Lung microvascular endothelial cell (primary cell): Measurements from ENCODE around the gene CAGE1. TPM values are rescaled to one million over a fixed set of nuclear protein-coding genes. Genes with fewer than 3 reads are reported as not detected.
"Not testable (repeated sequence)": the region's sequence is repeated elsewhere in the genome, so short reads cannot be mapped to it uniquely, and the experiment has no call there.

Source experiments
- DNase-seq, 2 donors: peaks; one replicate each; pipeline versions ENCODE4 v3.0.0 to v3.0.0-alpha.2; 2010; ENCODE audit warnings: low read depth in 2 of 2
- total RNA-seq: library from RNA; depleted of rRNA; stranded (reverse); fragments of >200 nt; gene quantifications from 2 replicates; pipeline ENCODE4 v1.2.1, GENCODE V29; 2014

CAGE1 gene
- total RNA-seq, 1 donor from 2014 or later: 0.20 TPM

- DNase-seq: no peak
Observed at GRCh38 chr6:7409740-7410139, 20.2 kb upstream of the CAGE1 start.

DNA sequence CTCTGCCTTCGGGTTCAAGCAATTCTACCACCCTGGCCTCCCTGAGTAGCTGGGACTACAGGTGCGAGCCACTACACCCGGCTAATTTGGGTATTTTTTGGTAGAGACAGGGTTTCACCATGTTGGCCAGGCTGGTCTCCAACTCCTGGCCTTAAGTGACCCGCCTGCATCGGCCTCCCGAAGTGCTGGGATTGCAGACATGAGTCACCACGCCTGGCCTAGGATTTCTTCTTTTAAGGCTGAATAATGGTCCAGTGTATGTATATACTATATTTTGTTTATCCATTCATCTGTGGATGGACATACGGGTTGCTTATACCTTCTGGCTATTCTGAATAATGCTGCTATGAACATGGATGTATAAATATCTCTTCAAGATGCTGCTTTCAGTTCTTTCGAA, 17.2 kb upstream of the CAGE1 start:
- no peak for DNase-seq

GRCh38 chr6:7404546-7404945, 15.0 kb upstream of the CAGE1 start:
- no peak for DNase-seq

- no peak for DNase-seq
Observed at GRCh38 chr6:7402716-7403115, 13.2 kb upstream of the CAGE1 start.

GRCh38 chr6:7401075-7401474, 11.5 kb upstream of the CAGE1 start:
- DNase-seq: no peak

- no peak for DNase-seq
Observed at GRCh38 chr6:7392402-7392801, 2.9 kb upstream of the CAGE1 start.

DNA sequence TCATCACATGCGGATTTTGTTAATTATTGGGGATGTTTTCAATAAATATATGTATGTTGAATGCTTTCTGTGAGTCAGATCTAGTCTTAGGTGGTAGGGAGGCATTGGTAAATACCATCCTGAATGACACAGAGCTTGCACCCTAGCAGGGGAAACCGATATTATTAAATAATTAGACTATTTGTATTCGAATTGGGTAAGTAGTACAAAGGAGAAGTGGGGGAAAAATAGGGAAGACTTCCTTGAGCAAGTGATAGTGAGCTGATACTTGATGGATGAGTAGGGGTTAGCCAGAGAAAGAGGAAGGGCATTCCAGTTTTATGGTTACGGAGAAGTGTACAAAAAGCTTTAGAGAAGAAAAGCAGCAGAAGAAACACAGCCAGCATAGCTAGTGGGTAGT, 1.6 kb upstream of the CAGE1 start:
- no peak for DNase-seq

DNA sequence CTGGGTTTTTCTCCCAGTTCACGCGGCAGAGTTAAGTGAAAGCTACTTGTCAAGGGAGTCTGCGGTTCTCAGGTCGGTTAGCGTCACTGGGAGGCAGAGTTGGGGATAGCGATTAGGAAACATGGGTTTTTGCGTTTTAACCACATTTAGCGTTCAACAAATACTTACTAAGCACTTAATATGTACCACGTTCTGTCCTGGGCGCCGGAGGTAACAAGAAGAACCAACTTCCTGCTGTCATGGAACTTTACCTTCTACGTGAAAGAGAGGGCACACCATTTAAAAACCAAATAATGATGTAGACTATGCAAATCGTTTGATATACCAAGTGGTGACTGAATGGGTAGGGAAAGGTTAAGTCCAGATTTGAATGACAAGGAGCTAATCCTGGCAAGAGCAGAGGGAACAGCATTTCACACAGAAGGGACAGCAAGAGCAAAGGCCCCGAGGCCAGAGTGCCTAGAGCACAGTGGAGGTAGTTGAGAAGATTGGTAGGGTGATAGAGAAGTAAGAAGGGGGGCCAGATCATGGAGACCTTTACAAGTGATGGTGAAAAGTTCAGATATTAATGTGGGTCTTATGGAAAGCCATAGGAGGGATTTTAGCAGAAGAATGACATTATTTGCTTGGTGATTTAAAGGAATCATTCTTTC, 810 bp upstream of the CAGE1 start:
- DNase-seq: no peak

DNA sequence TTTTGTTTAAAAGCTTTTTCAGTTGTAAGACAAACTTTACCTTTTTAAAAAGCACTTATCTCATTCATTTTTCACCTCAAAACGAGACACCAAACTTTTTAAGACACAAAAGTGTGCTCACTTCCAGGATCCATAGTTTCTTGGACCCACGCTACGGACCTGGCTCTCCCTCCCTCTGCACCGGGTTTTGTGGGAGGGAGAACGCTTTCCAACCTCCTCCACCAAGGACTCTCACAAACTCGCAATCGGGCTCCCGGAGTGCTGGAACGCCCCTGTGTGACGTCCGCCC, 436 bp downstream of the CAGE1 start:
- no peak for DNase-seq

DNA sequence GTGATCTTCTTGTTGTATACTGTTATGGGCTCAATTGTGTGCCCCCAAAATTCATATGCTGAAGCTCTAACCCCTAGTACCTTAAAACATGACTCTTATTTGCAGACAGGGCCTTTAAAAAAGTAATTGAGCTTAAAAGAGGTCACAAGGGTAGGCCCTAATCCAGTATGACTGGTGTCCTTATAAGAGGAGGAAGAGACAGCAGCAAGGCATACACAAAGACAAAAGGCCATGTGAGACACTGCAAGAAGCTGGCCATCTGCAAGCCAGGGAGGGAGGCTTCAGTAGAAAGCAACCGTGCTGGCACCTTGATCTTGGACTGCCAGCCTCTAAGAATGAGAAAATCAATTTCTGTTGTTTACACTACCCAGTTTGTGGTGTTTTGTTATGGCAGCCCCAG, 8.4 kb downstream of the CAGE1 start:
- no peak for DNase-seq

DNA sequence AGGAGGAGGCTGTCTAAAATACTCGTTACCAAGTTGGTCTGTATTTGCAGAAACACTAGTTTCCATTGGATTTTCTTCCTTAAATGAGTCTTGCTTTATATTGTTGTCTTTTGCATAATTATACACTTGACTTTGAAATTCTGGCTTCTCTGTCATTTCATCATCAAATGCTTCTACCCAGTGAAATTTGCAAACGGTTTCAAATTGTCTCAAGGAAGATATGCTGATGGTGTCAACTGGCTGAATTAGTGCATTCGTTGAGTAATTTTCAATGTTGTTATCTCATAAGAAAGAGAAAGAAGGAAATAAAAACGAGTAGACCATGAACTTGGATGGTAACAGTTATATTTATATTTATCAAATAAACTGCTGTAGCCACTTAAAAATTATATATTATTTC, 10.8 kb downstream of the CAGE1 start:
- DNase-seq: no peak

DNA sequence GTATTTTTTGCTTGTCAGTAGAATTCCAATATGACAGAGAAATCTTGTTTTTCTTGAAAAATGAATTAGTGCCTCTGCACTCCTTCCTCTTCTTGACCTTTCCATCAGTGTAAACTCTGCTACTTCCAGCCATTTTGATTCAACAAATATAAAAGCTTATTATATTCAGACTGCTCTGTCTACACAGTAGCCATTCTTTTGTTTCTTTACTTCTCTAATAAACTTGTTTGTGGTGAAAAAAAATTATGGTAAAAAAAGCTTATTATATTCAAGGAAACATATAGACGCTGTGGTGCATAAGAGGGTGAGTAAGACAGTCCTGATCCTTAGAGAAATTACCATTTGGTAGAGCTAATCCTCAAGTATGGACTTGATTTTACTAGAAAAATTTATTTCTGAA, 11.6 kb downstream of the CAGE1 start:
- no peak for DNase-seq

GRCh38 chr6:7373739-7374138, 15.8 kb downstream of the CAGE1 start:
- peak in 1 of 2 donors; percentile 17 for DNase-seq

- no peak for DNase-seq
Observed at GRCh38 chr6:7367408-7367807, 22.1 kb downstream of the CAGE1 start.

- not testable (repeated sequence) for DNase-seq
Observed at GRCh38 chr6:7351916-7352315, 37.6 kb downstream of the CAGE1 start.

- not testable (repeated sequence) for DNase-seq
Observed at GRCh38 chr6:7350591-7350990, 39.0 kb downstream of the CAGE1 start.

- DNase-seq: not testable (repeated sequence)
Observed at GRCh38 chr6:7347551-7347997, 42.0 kb downstream of the CAGE1 start.

GRCh38 chr6:7344773-7345450, 44.6 kb downstream of the CAGE1 start:
- DNase-seq: not testable (repeated sequence)

DNA sequence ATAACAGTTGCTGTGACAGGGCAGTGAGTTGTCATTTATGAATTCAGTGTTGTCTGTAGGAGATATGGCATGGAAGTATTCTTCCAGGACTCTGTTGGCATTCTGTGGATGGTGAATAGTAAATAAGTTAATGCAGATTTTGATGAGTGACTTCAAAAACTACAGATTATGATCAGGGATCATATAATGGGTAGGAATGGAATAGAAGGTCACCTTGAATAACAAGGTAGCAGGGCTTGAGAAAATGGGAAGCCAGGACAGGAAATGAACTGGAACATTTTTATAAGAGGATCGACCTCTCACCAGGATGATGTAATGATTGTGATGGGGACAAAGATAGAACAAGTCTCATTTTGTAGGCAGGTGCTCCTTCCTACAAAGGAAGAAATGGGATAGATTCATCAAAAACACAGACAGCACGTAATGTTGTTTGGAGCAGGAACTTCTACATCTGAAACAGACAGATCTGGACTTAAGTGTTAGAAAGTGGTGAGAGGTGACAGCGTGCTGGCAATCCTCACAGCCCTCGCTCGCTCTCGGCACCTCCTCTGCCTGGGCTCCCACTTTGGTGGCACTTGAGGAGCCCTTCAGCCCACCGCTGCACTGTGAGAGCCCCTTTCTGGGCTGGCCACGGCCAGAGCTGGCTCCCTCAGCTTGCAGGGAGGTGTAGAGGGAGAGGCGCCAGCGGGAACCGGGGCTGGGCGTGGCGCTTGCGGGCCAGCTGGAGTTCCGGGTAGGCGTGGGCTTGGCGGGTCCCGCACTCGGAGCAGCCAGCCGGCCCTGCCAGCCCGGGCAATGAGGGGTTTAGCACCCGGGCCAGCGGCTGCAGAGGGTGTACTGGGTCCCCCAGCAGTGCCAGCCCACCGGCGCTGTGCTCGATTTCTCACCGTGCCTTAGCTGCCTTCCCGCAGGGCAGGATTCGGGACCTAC, 45.7 kb downstream of the CAGE1 start:
- DNase-seq: no peak

DNA sequence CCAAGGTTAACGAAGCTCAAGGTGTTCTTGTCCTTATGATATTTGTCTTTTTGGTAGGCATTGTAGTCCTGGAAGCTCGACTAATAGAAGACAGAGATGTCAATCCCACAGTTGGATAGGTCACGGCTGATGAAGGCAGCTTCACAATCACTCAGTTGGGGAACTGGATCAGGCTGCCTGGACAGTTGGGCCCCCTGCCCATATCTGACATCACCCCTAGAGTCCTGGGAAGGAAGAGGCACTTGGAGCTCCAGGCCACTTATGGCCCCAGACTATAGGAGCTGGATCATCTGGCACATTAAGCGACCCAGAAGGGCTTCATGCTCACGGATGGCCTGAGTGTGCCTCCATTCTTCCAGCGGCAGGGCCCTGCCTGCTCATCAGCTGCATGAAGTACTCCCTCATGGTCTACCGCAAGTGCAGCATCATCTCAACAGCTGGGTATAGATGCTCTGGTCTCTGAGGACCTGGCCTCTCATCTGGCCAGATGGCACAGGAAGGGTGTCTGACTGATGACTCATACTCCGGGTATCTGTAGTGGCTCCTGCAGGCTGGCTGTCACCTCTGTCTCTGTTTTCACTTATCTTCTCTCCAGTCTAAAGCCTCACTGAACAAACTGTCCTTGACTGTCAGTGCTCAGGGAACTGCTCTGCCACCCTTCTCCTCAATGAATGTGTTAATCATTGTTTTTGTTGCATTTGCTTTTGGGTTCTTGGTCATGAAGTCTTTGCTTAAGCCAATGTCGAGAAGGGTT, 47.4 kb downstream of the CAGE1 start:
- DNase-seq: no peak

- DNase-seq: no peak
Observed at GRCh38 chr6:7341271-7341670, 48.3 kb downstream of the CAGE1 start.
